GM19193 (cell line): ENCODE measurements around the gene LMTK3.

Experiments used
- POLR2A ChIP-seq: IDR thresholded peaks from 4 replicates; pipeline ENCODE4 v1.6.1; 2011; ENCODE audit not compliant: insufficient read depth, insufficient read length; ENCODE audit errors: extremely low read depth

Gene LMTK3

GRCh38 chr19:48514123-48514458 lies 2.5 kb upstream of the LMTK3 start:
- TF ChIP-seq POLR2A = no peak

- no peak for TF ChIP-seq POLR2A
These were observed 1.9 kb upstream of the LMTK3 start for GRCh38 chr19:48513289-48514122.

GRCh38 chr19:48512504-48513288 lies 1.1 kb upstream of the LMTK3 start:
- TF ChIP-seq POLR2A = no peak

GRCh38 chr19:48511321-48511731 lies 309 bp downstream of the LMTK3 start:
- TF ChIP-seq POLR2A = no peak

DNA sequence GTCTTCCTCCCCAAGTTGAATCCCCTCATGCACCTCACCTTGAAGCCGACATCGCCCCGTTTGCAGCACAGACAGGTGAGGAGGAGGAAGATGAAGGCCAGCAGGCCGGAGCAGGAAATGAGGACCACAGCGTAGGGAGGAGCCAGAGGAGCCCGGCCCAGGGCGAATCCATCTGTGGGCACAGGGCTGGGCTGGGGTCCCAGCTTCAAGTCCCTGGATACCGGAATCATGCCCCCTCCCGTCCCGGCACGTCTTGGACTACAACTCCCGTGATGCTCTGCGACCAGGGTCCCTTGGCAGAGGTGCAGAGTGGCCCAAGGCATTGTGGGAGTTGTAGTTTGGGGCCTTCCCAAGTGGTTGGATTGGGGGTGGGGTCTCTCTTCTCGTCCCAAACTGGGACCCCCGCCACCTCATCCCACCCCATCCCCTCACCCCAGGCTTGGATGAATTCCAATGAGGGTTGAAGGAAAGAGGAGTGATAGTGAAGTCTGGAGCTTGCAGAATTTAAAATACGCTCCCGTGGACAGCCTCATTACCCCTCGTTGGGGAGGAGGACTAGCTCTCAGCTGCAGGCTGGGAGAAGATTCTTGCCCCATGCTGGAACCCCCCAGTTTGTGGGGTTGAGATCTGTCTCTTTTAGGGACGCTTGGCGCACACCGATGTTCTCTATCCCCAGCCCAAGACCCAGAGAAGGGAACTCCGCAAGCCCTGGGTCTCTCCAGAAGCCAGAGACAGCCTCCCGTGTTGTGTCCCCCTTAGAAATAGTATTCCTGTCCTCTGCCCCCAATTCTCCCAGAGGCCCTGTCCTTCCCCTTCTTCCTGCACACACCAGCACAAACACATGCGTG lies 990 bp downstream of the LMTK3 start:
- no peak for TF ChIP-seq POLR2A

GRCh38 chr19:48509467-48510194 lies 2.0 kb downstream of the LMTK3 start:
- TF ChIP-seq POLR2A = no peak

DNA sequence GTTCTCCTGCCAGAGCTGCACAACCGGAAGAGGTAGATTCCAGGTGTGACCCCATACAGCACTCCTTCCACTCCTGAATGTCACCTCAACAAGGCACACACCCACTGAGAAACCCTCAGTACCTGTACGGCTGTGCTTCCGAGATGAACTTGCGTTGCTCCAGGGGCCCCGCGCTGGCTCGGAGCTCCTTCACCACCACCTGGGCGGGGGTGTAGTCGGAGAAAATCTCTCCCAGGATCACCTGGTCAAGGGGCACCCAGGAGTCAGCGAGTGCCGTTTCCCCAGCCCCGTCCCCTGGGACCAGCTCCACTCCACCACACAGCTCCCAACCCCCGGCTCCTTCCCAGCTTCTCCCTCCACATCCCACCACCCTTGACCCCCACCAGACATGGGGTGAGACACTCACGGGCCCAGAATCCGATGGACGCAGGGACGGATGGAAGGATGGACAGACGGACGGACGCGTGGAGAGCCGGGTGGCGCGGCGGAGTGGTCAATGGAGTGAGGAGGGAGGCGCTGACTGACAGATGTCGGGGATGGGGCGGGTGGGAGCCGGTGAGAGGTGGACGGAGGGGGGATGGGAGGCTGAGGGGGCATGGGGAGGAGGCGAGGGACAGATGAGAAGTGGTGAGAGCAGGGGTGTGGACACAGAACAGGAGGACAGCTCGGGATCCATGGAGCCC lies 2.8 kb downstream of the LMTK3 start:
- no peak for TF ChIP-seq POLR2A

DNA sequence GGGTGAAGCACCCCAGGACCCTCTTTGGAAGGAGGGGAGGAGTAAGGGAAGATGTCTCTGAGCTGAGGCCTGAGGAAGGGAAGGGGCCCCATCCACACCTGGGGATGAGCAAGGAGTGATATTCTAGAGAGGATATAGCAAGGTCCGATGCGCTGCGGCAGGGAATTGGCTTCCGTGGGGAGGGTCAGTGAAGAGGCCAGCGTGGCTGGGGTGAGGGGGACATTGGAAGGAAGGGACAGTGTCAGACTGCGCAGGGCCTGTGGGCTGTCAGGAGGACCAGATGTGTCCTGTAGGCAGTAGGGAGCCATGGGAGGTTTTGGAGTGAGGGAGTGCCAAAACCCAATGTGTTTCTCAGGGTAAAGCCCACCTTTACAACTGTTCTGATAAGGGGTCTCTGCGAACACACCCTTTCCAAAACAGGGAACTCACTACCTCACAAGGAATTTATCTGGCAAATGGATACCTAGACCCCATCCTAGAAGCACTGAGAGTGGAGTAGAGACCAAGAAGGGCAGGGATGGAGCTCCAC lies 3.7 kb downstream of the LMTK3 start:
- TF ChIP-seq POLR2A = no peak

DNA sequence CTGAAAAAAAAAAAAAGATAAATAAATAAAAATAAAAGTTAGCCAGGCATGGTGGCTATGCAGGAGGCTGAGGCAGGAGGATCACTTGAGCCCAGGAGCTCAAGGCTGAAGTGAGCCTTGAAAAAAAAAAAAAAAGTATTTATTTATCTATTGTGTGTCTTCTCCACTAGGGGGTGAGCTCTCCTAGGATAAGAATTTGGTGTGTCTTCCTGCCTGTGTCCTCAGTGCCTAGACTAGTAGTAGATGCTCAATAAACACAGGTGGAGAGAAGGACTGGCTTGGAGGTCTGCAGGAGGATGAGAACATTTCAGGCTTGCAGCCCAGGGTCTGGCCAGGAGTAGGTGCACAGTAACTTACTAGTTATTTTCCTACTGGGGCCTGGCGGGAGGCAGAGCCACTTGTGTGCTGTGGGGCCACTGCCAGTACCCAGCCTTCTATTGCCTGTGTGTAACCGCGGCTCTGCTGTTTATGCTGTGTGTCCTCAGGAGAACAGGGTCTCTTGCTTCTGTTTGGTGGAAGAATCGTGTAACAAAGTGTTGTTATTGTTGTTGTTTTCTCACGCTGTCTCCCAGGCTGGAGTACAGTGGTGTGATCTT lies 5.4 kb downstream of the LMTK3 start:
- no peak for TF ChIP-seq POLR2A

DNA sequence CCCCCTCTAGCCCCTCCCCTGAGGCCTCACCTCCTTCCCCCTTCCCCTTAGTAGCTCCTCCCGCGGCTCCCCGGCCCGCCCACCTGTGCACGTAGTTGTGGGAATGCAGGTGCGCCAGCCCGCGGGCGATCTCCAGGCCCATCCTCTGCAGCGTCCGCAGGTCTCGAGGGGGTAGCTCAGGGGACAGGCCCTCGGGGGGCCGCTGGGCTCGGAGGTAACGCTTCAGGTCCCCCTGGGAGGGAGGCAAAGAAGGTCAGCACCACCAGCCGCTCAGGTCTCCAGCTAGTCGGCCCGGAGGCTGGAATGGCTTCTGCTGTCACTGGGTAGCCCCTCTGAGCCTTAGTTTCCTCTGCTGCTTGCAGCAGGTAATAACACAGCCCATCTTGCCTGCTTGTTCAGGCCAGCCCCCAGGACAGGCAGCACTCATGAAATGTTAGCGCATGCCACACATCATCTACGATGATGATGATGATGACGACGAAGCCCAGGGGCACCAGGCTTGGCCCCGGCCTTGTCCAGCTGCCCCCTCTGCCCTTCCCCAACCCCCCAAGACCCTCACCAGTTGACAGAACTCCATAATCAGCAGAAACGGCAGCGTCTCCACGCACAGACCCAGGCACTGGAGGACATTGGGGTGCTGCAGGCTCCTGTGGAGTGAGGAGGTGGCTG lies 9.2 kb downstream of the LMTK3 start:
- TF ChIP-seq POLR2A = no peak

DNA sequence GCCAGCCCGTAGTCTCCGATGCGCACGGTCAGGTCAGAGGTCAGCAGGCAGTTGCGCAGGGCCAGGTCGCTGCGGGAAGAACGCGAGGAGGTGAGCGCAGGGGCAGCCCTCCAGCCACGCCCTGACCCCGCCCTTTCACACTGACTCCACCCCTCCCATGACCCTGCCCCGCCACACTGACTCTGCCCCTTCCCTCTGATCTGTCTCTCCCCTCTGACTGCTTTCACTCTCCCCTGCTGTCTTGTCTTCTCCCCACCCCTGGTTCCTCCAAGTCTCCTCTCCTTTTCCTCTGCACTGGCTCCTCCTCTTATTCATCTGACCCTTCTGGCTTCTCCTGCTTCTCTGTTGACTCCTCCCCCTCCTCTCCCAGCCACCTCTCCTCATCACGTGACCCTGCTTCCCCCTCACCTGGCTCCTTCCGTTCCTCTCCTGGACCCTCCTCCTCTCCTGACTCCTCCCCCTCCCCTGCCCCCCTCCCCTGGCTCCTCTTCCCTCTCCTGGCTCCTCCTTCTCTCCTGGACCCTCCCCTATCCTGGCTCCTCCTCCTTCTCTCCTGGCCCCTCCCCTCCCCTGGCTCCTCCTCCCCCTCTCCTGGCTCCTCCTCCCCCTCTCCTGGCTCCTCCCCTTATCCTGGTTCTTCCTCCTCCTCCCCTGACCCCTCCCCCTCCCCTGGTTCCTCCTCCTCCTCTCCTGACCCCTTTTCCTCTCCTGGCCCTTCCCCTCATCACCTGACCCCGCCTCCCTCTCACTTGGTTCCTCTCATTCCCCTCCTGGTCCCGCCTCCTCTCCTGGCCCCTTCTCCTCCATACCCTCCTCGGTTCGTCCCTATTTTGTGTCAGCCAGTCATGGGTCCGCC lies 9.9 kb downstream of the LMTK3 start:
- no peak for TF ChIP-seq POLR2A
